GM19455 (cell line): Measurements from ENCODE around the gene PRM3.

ENCODE experiments used
- ATAC-seq: cut with Tn5 transposase; IDR thresholded peaks from one replicate; pipeline ENCODE4 v1.9.1; 2021; ENCODE audit not compliant: unreplicated experiment

Gene PRM3

GRCh38 chr16:11272921-11273720 lies at the start of gene PRM3:
PRM3 (minus strand) TSS chr16:11273629; CDS start chr16:11273595, 34 bp downstream.
- ATAC-seq: no peak

DNA sequence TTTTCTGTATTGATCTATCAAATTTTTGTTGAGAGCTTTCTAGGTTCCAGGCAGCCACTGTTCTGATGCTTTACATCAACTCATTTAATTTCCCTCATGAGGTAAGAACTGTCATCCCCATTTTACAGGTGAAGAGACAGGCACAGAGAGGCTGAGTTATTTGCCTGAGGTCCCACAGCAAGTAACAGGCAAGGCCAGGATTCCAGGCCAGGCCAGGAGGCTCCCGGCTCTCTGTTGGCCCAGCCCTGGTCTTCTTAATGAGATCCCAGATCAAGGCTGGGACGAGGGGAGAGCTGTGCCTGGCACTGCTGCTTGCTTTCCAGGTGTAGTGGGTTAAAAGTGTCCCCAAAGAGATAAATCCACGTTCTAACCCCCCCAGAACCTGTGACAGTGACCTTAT lies 49.4 kb upstream of the PRM3 start:
- no peak for ATAC-seq

- no peak for ATAC-seq
These were observed 48.2 kb upstream of the PRM3 start for GRCh38 chr16:11321662-11322061.

DNA sequence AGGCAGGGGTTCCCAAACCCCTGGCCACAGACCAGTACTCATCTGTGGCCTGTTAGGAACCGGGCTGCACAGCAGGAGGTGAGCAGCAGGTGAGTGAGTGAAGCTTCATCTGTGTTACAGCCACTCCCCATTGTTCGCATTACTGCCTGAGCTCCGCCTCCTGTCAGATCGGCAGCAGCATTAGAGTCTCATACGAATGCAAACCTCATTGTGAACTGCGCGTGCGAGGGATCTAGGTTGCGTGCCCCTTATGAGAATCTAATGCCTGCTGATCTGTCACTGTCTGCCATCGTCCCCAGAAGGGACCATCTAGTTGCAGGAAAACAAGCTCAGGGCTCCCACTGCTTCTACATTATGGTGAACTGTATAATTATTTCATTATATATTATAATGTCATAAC lies 46.7 kb upstream of the PRM3 start:
- no peak for ATAC-seq

DNA sequence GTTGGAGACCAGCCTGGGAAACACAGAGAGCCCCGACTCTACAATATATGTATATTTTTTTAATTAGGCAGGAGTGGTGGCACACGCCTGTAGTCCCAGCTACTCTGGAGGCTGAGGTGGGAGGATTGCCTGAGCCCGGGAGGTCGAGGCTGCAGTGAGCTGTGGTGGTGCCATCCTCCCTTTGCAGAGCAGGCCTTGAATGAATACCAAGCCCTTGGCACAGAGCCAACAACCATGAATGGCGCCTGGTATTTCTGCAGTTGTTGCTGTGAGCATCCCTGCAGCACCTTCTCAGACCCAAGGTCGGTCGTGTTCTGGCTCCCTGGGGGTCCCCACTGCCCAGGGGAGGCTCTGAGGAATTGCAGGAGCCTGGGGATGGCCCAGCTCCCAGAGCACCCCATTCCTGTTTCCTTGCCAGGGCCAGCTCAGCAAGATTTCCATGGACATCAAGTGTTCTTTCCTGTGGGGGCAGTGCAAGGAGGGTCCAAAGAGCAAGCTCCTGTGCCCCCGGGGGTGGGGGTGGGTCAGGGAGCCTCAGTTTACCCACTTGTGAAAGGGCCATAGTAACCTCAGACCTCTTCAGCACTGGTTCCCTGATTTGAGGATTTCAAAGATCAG lies 46.2 kb upstream of the PRM3 start:
- no peak for ATAC-seq

- ATAC-seq: no peak
These were observed 45.4 kb upstream of the PRM3 start for GRCh38 chr16:11318817-11319216.

DNA sequence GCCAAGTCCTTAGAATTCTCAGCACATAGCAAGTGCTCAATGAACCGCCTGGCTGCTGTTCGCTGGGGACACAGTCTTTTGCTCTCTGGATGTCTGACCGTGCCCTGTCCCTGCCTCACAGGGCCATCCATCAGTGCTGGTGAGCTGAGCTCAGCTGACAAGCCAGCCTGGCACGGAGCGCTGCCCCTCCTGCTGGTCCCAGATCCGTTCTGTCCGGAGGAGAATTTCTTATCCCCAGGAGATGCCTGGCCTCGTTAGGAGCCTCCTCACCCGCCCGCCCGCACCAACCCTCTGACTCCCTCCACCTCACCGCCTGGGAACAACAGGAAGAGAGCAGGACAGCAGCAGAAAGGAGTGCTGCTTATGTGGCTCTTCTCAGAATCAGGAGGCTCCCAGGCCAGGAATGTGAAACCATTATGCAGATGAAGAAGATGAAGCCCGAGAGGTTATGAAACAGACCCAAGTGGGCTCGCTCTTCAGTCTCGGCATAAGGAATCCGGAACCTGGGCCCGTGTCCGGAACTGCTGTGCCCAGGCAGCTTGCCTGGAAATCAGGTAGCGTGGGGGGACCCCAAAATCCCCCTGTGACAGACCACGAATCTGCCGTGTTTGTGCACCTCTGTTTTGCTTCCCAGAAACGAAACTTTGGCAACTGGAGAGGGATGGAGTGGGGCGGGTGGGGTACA lies 43.0 kb upstream of the PRM3 start:
- no peak for ATAC-seq

DNA sequence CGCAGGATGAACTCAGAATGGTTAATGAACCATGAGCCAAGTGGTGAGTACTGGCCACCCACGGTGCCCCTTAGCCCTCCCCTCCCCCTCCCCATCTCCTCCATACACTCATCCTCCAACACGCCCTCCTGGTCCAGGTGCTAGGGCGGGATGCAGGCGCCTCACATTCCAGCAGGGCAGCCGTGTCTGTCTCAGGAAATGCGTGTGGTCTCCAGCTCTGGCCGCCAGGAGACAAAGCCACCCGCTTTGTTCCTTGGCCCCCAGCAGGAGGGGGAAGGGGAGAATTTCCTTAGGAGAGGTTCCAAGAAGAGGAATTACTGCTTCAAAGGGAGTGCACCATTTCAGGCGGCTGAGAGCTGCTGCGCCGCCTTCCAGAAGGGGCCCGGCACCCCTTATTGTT lies 42.1 kb upstream of the PRM3 start:
- ATAC-seq: no peak

- ATAC-seq: no peak
These were observed 41.0 kb upstream of the PRM3 start for GRCh38 chr16:11314309-11314894.

DNA sequence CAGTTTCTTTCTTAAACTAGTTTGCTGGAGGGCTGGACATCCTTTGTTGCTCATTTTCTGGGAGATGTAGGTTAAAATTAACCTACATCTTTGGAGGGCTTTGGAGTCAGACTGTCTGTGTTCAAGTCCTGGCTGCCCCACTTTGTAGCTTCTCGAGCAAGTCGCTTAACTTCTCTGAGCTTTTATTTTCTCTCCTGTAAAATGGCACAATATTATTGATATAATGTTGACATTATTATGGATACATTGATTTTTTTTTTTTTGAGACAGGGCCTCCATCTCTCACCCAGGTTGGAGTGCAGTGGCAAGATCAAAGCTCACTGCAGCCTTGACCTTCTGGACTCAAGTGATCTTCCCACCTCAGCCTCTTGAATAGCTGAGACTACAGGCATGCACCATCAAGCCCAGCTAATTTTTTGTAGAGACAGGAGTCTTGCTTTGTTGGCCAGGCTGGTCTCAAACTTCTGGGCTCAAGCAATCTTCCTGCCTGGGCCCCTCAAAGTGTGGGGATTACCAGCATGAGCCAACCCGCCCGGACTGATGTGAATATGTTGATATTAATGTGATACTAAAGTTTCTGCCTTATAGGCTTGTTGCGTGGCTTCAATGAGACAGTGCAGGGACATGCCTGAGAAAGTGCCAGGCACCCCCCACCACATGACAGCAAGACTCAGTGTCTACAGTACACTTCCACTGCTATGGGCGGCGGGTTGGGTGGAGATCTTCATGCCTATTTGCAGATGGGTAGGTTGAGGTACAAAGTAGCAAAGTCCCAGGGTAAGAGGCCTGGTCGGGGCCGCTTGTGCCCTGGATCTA lies 40.3 kb upstream of the PRM3 start:
- no peak for ATAC-seq

DNA sequence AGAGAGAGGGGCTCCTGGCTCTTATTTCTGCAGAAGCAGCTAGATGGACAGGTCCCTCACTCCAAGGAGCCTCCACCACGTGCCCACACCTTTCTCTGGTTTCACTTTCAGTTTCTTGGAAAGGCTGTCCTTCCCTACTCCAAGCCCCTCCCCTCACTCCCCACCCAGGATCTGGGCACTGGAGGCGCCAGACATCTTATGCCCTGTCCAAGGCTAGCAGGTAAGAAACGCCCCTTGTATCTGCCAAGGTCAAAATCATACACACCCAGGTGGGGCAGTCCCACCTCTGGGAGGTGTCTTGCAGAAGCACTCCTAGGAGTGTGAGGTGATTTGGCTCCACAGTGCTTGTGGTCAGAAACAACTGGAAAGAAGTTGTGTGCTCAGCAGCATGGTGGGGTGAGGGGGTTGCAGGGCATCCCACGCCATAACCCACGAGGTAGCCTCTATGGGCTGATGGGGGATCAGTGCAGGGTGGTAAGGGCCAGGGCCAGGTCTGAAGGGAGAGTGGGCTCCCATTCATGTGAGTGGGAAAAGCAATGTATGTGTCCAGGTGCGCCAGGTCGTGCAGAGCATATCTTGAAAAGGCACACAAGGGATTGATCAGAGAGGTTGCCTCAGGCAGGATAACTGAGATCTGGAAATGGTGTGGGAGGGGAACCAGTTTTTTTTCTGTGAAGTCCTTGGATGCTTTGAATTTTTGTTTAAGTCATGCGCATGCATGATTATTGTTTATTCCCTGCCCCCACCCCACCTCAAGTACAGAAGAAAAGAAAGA lies 39.5 kb upstream of the PRM3 start:
- no peak for ATAC-seq

DNA sequence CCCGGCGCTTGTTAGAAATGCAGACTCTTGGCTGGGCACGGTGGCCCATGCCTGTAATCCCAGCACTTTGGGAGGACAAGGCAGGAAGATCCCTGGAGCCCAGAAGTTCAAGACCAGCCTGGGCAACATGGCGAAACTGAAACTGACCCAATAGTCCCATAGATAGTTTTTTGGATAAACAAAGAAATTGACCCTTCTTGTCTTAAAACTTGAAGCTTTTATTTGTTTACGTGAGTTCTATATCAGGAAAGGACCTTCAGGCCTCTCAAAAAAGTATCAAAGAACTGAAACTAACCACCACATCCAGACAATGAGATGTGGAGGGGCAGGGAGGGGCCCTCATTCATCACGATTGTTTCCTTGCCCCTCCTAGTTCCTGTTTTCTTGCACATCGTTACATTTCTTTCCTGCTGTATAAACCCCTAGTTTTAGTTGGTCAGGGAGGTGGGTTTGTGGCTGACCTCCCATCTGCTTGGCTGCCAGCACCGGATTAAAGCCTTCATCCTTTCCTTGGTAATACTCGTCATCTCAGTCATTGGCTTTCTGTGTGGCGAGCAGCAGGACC lies 37.6 kb upstream of the PRM3 start:
- ATAC-seq: peak; percentile 37

DNA sequence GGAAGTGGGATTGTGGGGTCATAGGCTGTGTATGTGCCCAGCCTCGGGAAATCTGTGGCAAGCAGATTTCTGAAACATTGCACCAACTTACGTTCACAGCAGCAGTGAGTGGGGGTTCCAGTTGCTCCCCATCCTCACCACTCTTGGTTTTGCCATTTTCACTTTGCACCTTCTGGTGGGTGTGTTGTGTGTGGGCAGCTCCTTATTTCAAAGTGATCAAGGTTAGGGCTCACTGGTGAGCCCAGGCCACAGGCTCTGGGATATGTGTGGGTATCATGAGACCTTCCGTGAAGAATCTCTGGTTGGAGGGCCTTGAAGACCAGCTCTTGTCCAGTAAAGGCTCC lies 37.2 kb upstream of the PRM3 start:
- no peak for ATAC-seq

DNA sequence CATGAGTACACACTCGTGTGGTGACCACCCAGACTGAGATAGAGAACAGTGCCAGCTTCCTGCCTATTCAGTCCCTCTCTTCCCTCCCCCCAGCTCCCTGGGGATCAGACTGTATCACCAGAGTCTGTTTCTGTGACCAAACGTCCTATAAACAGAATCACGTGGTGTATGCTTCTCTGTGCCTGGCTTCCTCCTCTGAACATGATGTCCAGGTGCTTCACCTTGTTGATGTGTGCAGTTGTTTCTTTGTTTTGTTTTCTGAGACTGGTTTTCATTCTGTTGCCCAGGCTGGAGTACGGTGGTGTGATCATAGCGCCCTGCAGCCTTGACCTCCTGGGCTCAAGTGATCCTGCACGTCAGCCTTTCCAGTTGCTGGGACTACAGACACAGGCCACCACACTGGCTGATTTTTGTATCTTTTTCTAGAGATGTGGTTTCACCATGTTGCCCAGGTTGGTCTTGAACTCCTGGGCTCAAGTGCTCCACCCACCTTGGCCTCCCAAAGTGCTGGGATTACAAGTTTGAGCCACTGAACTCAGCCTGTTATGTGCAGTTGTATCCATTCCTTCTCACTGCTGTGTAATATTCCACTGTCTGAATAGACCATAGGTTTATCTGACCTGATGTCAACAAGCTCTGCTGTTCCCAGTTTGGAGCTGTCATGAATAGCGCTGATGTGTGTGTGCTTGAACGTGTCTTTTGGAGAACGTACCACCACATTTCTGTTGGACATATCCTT lies 36.6 kb upstream of the PRM3 start:
- peak; percentile 37 for ATAC-seq

DNA sequence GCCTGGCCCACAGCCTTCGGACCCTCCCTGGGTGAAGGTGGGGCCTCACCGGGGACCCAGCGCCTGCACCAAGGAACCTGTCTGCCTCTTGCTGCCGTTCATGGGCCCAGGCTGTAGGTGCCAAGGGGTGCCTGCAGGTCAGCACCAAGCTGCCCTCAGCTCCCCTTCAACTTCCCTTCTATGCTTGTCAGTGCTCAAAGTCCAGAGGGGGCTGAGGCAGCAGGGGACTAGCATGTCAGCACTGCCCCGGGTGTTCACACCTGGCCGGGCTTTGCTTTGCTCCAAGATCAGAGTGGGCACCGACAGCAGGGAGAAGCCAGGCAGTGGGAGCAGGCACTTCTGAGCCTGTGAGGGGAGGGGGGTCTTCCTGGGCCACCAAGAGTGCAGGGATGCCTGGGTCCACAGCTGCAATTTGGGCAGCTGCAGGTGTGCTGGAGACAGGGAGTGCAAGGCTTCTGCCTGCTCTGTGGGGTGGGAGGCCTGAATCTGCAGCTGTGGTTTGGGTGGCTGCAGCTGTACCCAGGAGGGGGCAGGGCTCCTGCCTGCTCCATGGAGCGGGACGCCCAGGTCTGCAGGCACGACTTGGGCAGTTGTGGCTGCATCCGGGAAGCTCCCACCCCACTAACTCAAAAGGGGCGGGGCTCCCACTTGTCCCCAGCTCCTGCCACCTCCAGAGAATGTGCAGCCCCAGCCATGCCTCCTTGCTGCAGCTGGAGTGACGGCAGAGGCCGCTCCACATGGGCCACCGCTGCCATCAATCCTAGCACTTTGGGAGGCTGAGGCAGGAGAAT lies 35.3 kb upstream of the PRM3 start:
- ATAC-seq: no peak

- no peak for ATAC-seq
These were observed 34.4 kb upstream of the PRM3 start for GRCh38 chr16:11307639-11308492.

GRCh38 chr16:11306997-11307638 lies 33.7 kb upstream of the PRM3 start:
- no peak for ATAC-seq
